NT2/D1 (cell line): ENCODE measurements around the gene UBASH3B.

Source experiments
- DNase-seq: peaks from one replicate; pipeline ENCODE4 v3.0.0-alpha.2; 2011; ENCODE audit warnings: low read depth, low spot score
- H3K27me3 ChIP-seq: 2 replicates; pipeline ENCODE4 v1.6.0; 2011; ENCODE audit warnings: mild to moderate bottlenecking; ENCODE audit not compliant: insufficient read length, insufficient read depth
- H3K36me3 ChIP-seq: 2 replicates; pipeline ENCODE4 v1.6.1; 2011; ENCODE audit warnings: mild to moderate bottlenecking, low read length, mixed read lengths; ENCODE audit not compliant: insufficient read depth, insufficient read length
- H3K4me1 ChIP-seq: 2 replicates; pipeline ENCODE4 v1.5.1; 2011; ENCODE audit not compliant: insufficient read depth, insufficient read length
- H3K4me3 ChIP-seq: 2 replicates; pipeline ENCODE4 v1.5.1; 2011; ENCODE audit warnings: low read depth; ENCODE audit not compliant: insufficient read length
- H3K9ac ChIP-seq: 2 replicates; pipeline ENCODE4 v1.6.0; 2011; ENCODE audit warnings: low read depth; ENCODE audit not compliant: insufficient read length
- H3K9me3 ChIP-seq: 2 replicates; pipeline ENCODE4 v1.5.1; 2011; ENCODE audit warnings: mild to moderate bottlenecking, low read length; ENCODE audit not compliant: insufficient read depth
- SUZ12 ChIP-seq: IDR thresholded peaks from 2 replicates; pipeline ENCODE4 v1.6.1; 2011; ENCODE audit not compliant: insufficient read length, insufficient read depth; ENCODE audit errors: extremely low read depth
- YY1 ChIP-seq: IDR thresholded peaks from 2 replicates; pipeline ENCODE4 v1.6.1; 2011; ENCODE audit not compliant: insufficient read length, insufficient read depth
- ZNF274 ChIP-seq: IDR thresholded peaks from 2 replicates; pipeline ENCODE4 v1.6.1; 2011; ENCODE audit warnings: mild to moderate bottlenecking, low read depth, low read length

Gene UBASH3B

DNA sequence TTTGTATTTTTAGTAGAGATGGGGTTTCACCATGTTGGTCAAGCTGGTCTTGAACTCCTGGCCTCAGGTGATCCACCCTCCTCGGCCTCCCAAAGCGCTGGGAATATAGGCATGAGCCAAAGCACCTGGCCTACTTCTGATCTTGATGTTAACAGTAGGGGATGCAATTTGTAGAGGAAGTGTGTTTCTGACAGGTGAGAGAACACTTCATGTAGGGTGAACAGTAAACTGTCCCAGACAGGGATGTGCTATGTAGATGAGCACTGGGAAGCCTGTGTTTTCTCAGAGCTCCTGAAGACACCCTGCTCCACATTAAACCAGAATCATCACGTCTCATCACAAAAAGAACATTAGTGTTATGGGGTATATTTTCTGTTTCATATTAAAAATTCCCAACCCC, 45.1 kb downstream of the UBASH3B start:
- H3K9me3 ChIP-seq: no peaks in the 10 kb centered on the region
- TF ChIP-seq ZNF274 (no peak), SUZ12 (no peak), YY1 (no peak)
- H3K4me1 ChIP-seq: no peaks in the 10 kb centered on the region
- H3K27me3 ChIP-seq: no peaks in the 10 kb centered on the region
- H3K4me3 ChIP-seq: no peak overlapping the region
- DNase-seq: no peak
- no peak overlapping the region for H3K9ac ChIP-seq
- no peaks in the 10 kb centered on the region for H3K36me3 ChIP-seq

DNA sequence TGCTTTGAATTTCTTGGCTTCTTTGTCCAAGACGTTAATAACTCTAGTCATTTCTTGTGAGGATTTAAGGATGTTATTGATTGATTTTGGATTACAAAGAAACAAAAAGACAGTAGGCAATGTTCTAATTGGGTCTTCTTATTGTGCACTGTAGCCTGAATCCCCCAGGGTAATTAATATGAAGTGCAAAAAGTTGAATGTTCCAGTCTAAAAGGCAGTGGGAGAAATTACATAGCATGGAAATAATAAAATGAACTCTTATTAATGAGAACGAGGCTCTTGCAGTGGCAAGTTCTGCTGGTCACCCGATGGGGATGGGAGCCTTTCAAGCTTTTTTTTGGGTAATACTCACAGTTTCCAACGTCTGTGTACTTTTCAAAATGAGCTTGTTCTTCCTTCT, 45.6 kb downstream of the UBASH3B start:
- TF ChIP-seq YY1: no peak
- TF ChIP-seq SUZ12: no peak
- no peak overlapping the region for H3K9ac ChIP-seq
- no peaks in the 10 kb centered on the region for H3K9me3 ChIP-seq
- H3K4me3 ChIP-seq: no peak overlapping the region
- no peaks in the 10 kb centered on the region for H3K27me3 ChIP-seq
- DNase-seq: no peak
- no peaks in the 10 kb centered on the region for H3K4me1 ChIP-seq
- H3K36me3 ChIP-seq: no peaks in the 10 kb centered on the region

DNA sequence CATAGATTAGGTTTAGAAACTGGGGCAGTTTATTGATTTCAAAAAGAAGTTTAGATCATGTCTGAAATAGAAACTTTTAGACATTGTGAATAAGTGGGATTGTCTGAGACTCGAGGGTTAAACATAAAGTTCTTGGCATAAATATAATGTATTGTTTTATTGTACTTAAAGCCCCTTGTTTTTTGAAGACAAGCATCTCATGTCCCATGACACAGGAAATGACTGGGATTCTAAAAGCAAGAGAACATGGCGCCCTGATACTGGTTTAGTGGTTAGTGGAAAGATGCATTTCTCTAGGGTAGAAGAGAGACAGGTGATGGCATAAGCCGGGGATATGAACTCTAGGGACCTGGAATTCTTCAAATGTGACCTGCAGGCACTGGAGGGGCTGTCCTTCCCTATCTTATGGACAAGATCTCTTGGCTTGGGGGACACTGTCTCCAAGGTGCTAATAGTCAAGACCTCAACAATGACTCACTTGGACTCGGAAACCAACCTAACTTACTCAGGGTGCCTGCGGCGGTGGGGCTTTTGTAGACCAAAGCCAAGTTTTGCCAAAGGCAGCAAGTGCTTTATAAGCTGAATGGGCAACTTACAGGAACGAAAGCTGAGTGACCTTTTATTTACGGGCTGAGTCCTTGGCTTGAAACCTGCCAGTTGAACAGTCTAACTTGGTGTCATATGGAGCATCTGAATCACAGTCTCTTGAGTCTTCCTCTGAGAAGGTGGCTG, 48.2 kb downstream of the UBASH3B start:
- H3K9ac ChIP-seq: no peak overlapping the region
- H3K4me1 ChIP-seq: no peaks in the 10 kb centered on the region
- no peaks in the 10 kb centered on the region for H3K9me3 ChIP-seq
- no peak overlapping the region for H3K4me3 ChIP-seq
- DNase-seq: no peak
- H3K36me3 ChIP-seq: no peaks in the 10 kb centered on the region
- no peaks in the 10 kb centered on the region for H3K27me3 ChIP-seq
- TF ChIP-seq SUZ12 (no peak), ZNF274 (no peak), YY1 (no peak)

DNA sequence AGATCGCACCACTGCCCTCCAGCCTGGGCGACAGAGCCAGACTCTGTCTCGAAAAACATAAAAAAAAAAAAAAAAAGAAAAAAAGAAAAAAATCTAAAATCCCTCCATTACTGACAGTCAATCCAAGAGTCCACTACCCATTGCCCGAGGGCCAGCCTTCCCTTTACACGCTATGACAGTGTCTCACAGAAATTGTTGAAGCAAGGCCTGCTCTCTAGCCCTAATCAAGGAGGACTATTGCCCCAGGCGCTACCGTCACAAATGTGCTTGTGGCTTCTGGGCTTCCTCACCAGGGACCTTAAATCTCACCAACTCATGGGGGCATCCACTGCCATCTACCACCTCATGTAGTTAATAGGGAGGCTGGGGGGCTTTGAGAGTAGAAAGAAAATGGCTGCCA, 49.9 kb downstream of the UBASH3B start:
- Histone ChIP-seq H3K4me1 (peaks cover 3% of the 10 kb centered on the region), H3K9ac (no peak overlapping the region), H3K36me3 (no peaks in the 10 kb centered on the region), H3K4me3 (no peak overlapping the region), H3K9me3 (no peaks in the 10 kb centered on the region), H3K27me3 (no peaks in the 10 kb centered on the region)
- DNase-seq: no peak
- TF ChIP-seq YY1 (no peak), SUZ12 (no peak), ZNF274 (no peak)

DNA sequence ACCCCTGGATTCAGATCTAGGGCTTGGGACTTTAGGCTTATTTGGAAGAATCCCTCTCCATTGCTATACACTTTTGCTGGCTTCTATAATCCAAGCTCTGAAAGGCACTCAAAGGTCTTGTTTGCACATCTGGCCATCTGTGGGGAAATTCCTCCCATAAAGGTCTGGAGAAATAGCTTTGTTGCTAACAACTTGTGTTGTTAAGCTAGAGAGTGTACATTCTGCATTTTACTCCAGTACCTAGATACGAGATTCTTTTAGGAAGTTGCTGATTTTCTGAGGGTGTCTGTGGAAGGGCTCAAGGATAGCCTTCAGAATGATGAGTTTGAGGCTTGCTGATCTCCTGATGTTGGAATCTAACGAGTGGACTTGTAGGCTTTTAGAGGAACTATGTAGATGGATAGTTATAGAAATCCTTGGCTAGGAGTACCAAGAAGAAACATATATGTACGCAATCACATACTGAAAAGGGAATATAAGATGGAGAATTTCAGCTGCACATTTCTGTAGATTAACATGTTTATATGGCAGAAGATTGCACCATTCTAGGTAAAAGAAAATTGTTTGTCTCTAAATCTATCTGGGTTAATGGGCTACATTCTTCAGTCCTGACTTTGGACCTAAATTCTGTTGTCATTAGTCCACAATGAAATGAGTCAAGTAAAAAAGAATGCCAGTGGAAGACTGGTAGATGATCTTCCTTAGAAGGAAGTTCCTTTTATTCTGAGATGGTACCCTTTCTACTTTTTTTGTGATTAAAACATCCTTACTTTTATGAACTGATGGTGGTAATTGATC, 51.0 kb downstream of the UBASH3B start:
- no peak for TF ChIP-seq YY1
- no peak for TF ChIP-seq SUZ12
- TF ChIP-seq ZNF274: no peak
- no peak overlapping the region for H3K9ac ChIP-seq
- no peaks in the 10 kb centered on the region for H3K36me3 ChIP-seq
- H3K4me3 ChIP-seq: no peak overlapping the region
- no peaks in the 10 kb centered on the region for H3K9me3 ChIP-seq
- H3K27me3 ChIP-seq: no peaks in the 10 kb centered on the region
- DNase-seq: no peak
- H3K4me1 ChIP-seq: peaks cover 3% of the 10 kb centered on the region

DNA sequence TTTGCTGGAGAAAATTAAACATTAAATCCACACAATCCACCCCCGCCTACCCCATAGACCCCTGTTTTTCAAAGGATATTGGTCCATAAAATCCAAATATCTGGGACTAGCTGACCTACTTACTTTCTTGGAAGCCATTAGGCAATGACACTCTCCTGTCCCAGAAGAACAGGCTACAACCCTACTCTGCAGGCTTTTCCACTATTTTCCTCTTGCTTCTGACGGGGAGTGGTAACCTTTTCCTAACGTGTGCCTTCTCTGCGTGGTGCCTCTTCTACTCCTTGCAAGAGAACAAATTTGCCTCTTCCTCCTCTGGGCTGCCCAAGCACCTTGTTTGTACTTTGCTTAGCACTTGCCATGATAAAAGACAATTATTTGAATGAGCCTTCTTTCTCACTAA, 51.6 kb downstream of the UBASH3B start:
- no peak overlapping the region for H3K4me3 ChIP-seq
- H3K4me1 ChIP-seq: peaks cover 3% of the 10 kb centered on the region
- DNase-seq: no peak
- no peaks in the 10 kb centered on the region for H3K9me3 ChIP-seq
- no peak for TF ChIP-seq ZNF274
- no peak for TF ChIP-seq SUZ12
- TF ChIP-seq YY1: no peak
- H3K27me3 ChIP-seq: no peaks in the 10 kb centered on the region
- H3K9ac ChIP-seq: no peak overlapping the region
- H3K36me3 ChIP-seq: no peaks in the 10 kb centered on the region

DNA sequence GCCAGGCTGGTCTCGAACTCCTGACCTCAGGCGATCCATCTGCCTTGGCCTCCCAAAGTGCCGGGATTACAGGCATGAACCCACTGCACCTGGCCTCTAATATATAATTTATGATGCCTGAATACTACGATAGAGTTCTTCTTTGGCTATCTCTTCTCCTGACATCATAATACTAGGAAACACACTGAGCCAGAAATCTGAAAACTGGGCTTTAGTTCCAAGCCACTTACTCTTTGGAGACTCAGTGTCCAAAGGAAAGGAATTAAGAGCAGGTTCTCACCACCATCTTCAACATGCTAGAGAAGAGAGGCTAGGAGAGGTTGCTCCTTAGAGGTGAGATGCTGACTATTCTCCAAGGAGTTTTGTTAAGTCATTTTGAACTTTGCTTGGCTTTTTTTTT, 52.4 kb downstream of the UBASH3B start:
- TF ChIP-seq YY1 (no peak), SUZ12 (no peak), ZNF274 (no peak)
- Histone ChIP-seq H3K4me1 (peaks cover 3% of the 10 kb centered on the region), H3K27me3 (no peaks in the 10 kb centered on the region), H3K9me3 (no peaks in the 10 kb centered on the region), H3K4me3 (no peak overlapping the region), H3K9ac (no peak overlapping the region), H3K36me3 (no peaks in the 10 kb centered on the region)
- DNase-seq: no peak
